OCI-LY3 (cell line): ENCODE measurements around the gene SNRNP25.

Experiments used
- H2AFZ ChIP-seq: fragments of 200-600, 300-600 bp; shearing (Covaris generic); 2 replicates; pipeline ENCODE4 v1.6.0; 2014; ENCODE audit warnings: antibody characterized with exemption, low read depth, low read length
- H3K27ac ChIP-seq: fragments of 200-600, 300-600 bp; sonication (generic); 2 replicates; pipeline ENCODE4 v1.5.1; 2014; ENCODE audit warnings: mild to moderate bottlenecking, low read length, moderate library complexity, mixed read lengths
- H3K27me3 ChIP-seq: fragments of 200-600, 300-600 bp; sonication (generic); 2 replicates; pipeline ENCODE4 v1.6.1; 2014; ENCODE audit warnings: low read depth, low read length, mixed read lengths
- H3K36me3 ChIP-seq: fragments of 200-600, 300-600 bp; sonication (generic); replicated peaks from 2 replicates; pipeline ENCODE3; 2014; ENCODE audit warnings: low read depth, low read length, mixed read lengths
- H3K4me1 ChIP-seq: fragments of 300-600, 200-600 bp; sonication (generic); 2 replicates; pipeline ENCODE4 v1.6.1; 2014; ENCODE audit warnings: low read length, mixed read lengths
- H3K4me2 ChIP-seq: fragments of 200-600, 300-600 bp; sonication (generic); 2 replicates; pipeline ENCODE4 v1.6.1; 2014; ENCODE audit warnings: low read length, mixed read lengths
- H3K4me3 ChIP-seq: fragments of 300-600, 200-600 bp; sonication (generic); 2 replicates; pipeline ENCODE4 v1.5.1; 2014; ENCODE audit warnings: antibody characterized with exemption, mild to moderate bottlenecking, low read length, moderate library complexity
- H3K79me2 ChIP-seq: fragments of 300-600, 200-600 bp; shearing (Covaris generic); 2 replicates; pipeline ENCODE4 v1.6.1; 2014; ENCODE audit warnings: mild to moderate bottlenecking, low read length, mixed read lengths
- H3K9ac ChIP-seq: fragments of 300-600, 200-600 bp; shearing (Covaris generic); 2 replicates; pipeline ENCODE4 v1.6.0; 2014; ENCODE audit warnings: mild to moderate bottlenecking, low read length, moderate library complexity
- H3K9me3 ChIP-seq: fragments of 200-600, 300-600 bp; shearing (Covaris generic); 2 replicates; pipeline ENCODE4 v1.6.1; 2014; ENCODE audit warnings: low read length, mixed read lengths; ENCODE audit not compliant: insufficient read depth
- H4K20me1 ChIP-seq: fragments of 200-600, 300-600 bp; sonication (generic); 2 replicates; pipeline ENCODE4 v1.6.1; 2016; ENCODE audit warnings: low read length, mixed read lengths; ENCODE audit not compliant: insufficient read depth
- CTCF ChIP-seq: fragments of 200-600, 300-600 bp; sonication (generic); IDR thresholded peaks from 2 replicates; pipeline ENCODE4 v1.5.1; 2014; ENCODE audit warnings: antibody characterized with exemption, low read length, low read depth
- EZH2phosphoT487 ChIP-seq: fragments of 200-600 bp; shearing (Covaris generic); IDR thresholded peaks from 2 replicates; pipeline ENCODE4 v1.6.1; 2018; ENCODE audit warnings: antibody characterized with exemption, mixed run types, low read depth

Gene SNRNP25

GRCh38 chr16:100989-101388, 47.4 kb downstream of the SNRNP25 start:
- Histone ChIP-seq H3K79me2 (no peaks in the 10 kb centered on the region), H3K27me3 (no peaks in the 10 kb centered on the region), H3K36me3 (peaks cover 18% of the 10 kb centered on the region), H3K4me3 (no peak overlapping the region), H3K27ac (no peak overlapping the region), H4K20me1 (no peaks in the 10 kb centered on the region; the same call in 1 of the 2 replicates), H2AFZ (no peak overlapping the region), H3K4me1 (peaks cover 3% of the 10 kb centered on the region; the same call in 1 of the 2 replicates), H3K9ac (no peak overlapping the region), H3K9me3 (no peaks in the 10 kb centered on the region), H3K4me2 (no peak overlapping the region)
- TF ChIP-seq CTCF (no peak), EZH2phosphoT487 (no peak)

GRCh38 chr16:101586-101985, 48.0 kb downstream of the SNRNP25 start:
- Histone ChIP-seq H3K4me1 (peaks cover 2% of the 10 kb centered on the region; the same call in 1 of the 2 replicates), H3K9me3 (no peaks in the 10 kb centered on the region), H3K4me2 (no peak overlapping the region), H3K4me3 (no peak overlapping the region), H3K27ac (no peak overlapping the region), H4K20me1 (no peaks in the 10 kb centered on the region), H3K9ac (no peak overlapping the region), H3K27me3 (no peaks in the 10 kb centered on the region), H2AFZ (no peak overlapping the region), H3K36me3 (peaks cover 15% of the 10 kb centered on the region), H3K79me2 (no peaks in the 10 kb centered on the region)
- TF ChIP-seq CTCF (no peak), EZH2phosphoT487 (no peak)

- no peaks in the 10 kb centered on the region for H3K9me3 ChIP-seq
- H3K4me1 ChIP-seq: no peaks in the 10 kb centered on the region
- no peak overlapping the region for H3K4me2 ChIP-seq
- H3K79me2 ChIP-seq: no peaks in the 10 kb centered on the region
- H3K36me3 ChIP-seq: peaks cover 19% of the 10 kb centered on the region
- H4K20me1 ChIP-seq: no peaks in the 10 kb centered on the region
- H2AFZ ChIP-seq: no peak overlapping the region
- no peak overlapping the region for H3K9ac ChIP-seq
- H3K27me3 ChIP-seq: no peaks in the 10 kb centered on the region
- no peak overlapping the region for H3K27ac ChIP-seq
- no peak for TF ChIP-seq EZH2phosphoT487
- TF ChIP-seq CTCF: no peak
- H3K4me3 ChIP-seq: no peak overlapping the region
Measured at GRCh38 chr16:102060-102855, 48.6 kb downstream of the SNRNP25 start.

- H3K27ac ChIP-seq: no peak overlapping the region
- H4K20me1 ChIP-seq: no peaks in the 10 kb centered on the region
- no peak for TF ChIP-seq CTCF
- TF ChIP-seq EZH2phosphoT487: no peak
- H3K9ac ChIP-seq: no peak overlapping the region
- H3K27me3 ChIP-seq: no peaks in the 10 kb centered on the region
- H2AFZ ChIP-seq: no peak overlapping the region
- no peaks in the 10 kb centered on the region for H3K9me3 ChIP-seq
- H3K4me2 ChIP-seq: no peak overlapping the region
- H3K4me3 ChIP-seq: no peak overlapping the region
- no peaks in the 10 kb centered on the region for H3K79me2 ChIP-seq
- H3K4me1 ChIP-seq: no peaks in the 10 kb centered on the region
- peaks cover 21% of the 10 kb centered on the region for H3K36me3 ChIP-seq
Measured at GRCh38 chr16:104355-104754, 50.7 kb downstream of the SNRNP25 start.
